ENCODE results near the gene ELOB.

Gene ELOB

GRCh38 chr16:2820836-2821486, 43.9 kb upstream of the ELOB start:
- no peak for TF ChIP-seq CTCF (IDR thresholded peaks at IDR 0.05)

- TF ChIP-seq CTCF (IDR thresholded peaks at IDR 0.05): no peak
Observed at GRCh38 chr16:2819939-2820835, 43.1 kb upstream of the ELOB start.

DNA sequence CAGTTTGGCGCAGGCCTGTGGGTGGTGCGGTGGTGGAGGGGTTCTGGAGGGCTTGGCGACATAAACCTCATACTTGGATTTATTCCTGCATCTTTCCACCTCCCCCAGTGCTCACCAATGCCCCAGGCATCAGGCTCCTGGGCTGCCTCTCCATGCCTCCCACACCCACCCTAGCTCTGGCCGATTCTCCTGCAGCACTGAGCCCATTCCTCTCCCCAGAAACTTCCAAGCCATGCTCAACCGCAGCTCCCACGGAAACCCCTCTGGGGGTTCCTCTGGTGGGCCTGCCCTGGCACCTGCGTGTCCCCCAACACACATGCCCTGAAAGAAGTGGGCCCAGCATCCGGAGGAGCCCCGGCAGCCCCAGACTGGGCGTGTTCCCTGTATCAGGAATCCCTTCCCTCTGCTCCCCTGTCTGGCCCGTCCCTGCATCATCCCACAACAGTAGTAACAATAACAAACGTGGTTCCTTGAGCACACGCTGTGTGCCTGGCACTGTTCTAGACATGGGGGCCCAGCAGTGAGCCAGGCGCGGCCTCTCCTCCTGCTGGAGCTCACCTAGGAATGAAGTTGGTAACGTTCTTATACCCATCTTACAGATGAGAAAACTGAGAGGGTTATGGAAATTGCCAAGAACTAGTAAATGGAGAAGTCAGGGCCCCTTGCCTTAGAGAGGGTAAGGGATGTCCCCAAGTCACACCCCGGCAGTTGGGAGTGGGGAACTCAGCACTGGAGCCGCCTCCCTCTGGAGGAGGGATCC, 42.3 kb upstream of the ELOB start:
- TF ChIP-seq CTCF (IDR thresholded peaks at IDR 0.05): no peak

DNA sequence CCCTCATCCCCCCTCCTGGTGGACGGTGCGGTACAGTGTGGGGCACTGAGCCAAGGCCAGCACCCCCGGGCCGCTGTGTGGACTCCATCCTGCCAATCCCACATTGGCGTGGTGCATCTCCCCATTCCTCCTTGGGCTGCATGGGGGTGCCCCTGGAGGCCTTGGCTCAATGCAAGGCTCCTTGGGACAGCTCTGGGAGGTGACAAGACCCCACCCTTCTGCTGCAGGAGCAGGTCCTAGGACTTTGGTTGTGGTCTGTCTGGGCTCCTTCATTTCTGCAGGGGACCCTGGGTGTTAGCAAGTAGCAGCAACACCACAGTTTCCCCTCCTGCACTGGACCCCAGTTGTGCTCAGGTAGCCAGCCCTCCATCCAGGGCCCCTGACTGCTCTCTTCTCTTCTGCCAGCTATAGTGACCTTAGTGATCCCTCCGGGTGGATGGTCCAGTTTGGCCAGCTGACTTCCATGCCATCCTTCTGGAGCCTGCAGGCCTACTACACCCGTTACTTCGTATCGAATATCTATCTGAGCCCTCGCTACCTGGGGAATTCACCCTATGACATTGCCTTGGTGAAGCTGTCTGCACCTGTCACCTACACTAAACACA, 41.3 kb upstream of the ELOB start:
- TF ChIP-seq CTCF (IDR thresholded peaks at IDR 0.05): no peak

DNA sequence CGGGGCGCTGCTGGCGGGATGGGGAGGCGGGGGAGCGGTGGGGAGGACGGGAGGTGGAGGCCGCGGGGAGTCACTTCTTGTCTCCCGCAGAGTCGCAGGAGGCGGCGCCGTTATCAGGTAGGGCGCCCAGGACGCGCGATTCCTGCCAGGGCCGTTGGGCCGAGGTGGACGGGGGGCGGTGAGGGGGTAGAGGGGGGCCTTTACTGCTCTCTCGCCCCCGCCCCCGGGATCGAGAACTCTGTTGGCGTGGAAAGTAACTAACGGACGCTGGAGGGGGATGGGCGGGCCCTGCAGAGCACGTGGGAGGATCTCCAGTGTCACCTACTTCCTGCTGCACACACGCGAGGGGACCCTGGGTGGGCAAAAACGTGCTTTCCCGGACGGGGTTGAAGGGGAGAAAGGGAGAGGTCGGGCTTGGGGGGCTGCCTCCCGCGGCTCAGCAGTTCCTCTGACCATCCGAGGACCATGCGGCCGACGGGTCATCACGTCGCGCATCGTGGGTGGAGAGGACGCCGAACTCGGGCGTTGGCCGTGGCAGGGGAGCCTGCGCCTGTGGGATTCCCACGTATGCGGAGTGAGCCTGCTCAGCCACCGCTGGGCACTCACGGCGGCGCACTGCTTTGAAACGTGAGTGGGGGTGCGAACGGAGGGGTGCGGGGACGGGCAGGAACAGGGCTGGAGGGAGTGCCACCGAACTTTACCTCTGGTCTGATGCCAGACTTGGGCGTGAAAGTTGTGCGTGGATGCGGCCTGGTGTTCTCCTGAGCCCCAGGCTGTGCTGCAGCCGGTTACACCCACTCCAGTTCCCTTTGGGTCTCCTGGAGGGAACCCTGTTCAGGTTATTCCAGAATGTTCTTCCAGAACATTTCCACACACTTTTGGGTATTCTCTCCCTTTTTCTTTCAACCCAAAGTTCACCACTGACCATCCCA, 40.5 kb upstream of the ELOB start:
- TF ChIP-seq CTCF (IDR thresholded peaks at IDR 0.05): no peak

GRCh38 chr16:2816751-2817339, 39.8 kb upstream of the ELOB start, which contains the start of gene PRSS21:
Gene PRSS21 (plus strand): TSS chr16:2817237. CDS start chr16:2817269, 32 bp downstream.
- TF ChIP-seq CTCF (IDR thresholded peaks at IDR 0.05): no peak
